GM12878 (cell line): ENCODE data around the gene PLEKHM3. TPM values are rescaled to one million over a fixed set of nuclear protein-coding genes. Genes with fewer than 3 reads are reported as not detected.

ENCODE experiments used
- ATAC-seq: fragments of 200-7000 bp; cut with Tn5 transposase; 3 replicates; pipeline ENCODE4 v1.9.1; 2020; ENCODE audit warnings: mild to moderate bottlenecking, moderate library complexity
- BruUV-seq: library from RNA; stranded (reverse); fragments of 400-500 nt; replicated peaks from 2 replicates; lab custom pipeline; 2021; lab: Mats Ljungman, UMichigan
- CTCF ChIA-PET: fragments of 300-600 bp; sonication (Branson Sonifier 250); formaldehyde crosslinking; extraction: SDS; loops from one replicate; lab custom pipeline; 2021; ENCODE audit warnings: inconsistent platforms; lab: Yijun Ruan, JAX
- POLR2A ChIA-PET: fragments of 350-600 bp; formaldehyde crosslinking; extraction: SDS; loops from one replicate; lab custom pipeline; 2021; ENCODE audit warnings: inconsistent platforms; lab: Charles Lee
- RAD21 ChIA-PET: fragments of 300-600 bp; sonication (Branson Sonifier 250); formaldehyde crosslinking; loops from one replicate; lab custom pipeline; 2023; ENCODE audit warnings: antibody characterized with exemption; ENCODE audit not compliant: unreplicated experiment; lab: Charles Lee
- SMC1A ChIA-PET: fragments of 300-600 bp; sonication (Branson Sonifier 250); formaldehyde crosslinking; loops from one replicate; lab custom pipeline; 2023; ENCODE audit not compliant: unreplicated experiment, uncharacterized antibody; lab: Charles Lee
- DNase-seq: peaks from one replicate; pipeline ENCODE4 v3.0.0-alpha.2; 2011; ENCODE audit warnings: low read depth, low spot score
- FAIRE-seq: peaks from 3 replicates; lab custom pipeline; 2011; peaks lifted over from hg19 to GRCh38; lab: Jason Lieb, UNC
- H2AFZ ChIP-seq: 2 replicates; pipeline ENCODE4 v1.6.0; 2011; ENCODE audit warnings: low read depth, low read length, control low read depth; ENCODE audit not compliant: control insufficient read depth
- H3K27ac ChIP-seq: 2 replicates; pipeline ENCODE4 v1.5.1; 2011; ENCODE audit warnings: control low read depth; ENCODE audit not compliant: control insufficient read depth, insufficient read depth
- H3K27me3 ChIP-seq, 2 experiments: replicated peaks in 1 of 2; 2 replicates each; pipeline versions ENCODE4 v1.6.0 to v1.6.1; 2011; ENCODE audit warnings: low read length in 1 of 2; ENCODE audit not compliant: control insufficient read depth in 2 of 2, insufficient read depth in 2 of 2
- H3K36me3 ChIP-seq, 2 experiments: 2 replicates each; pipeline ENCODE4 v1.5.1; 2011; ENCODE audit warnings: low read length in 1 of 2; ENCODE audit not compliant: control insufficient read depth in 2 of 2, insufficient read depth in 2 of 2
- H3K4me1 ChIP-seq: 2 replicates; pipeline ENCODE4 v1.6.1; 2011; ENCODE audit warnings: mild to moderate bottlenecking, low read length, moderate library complexity, mixed read lengths; ENCODE audit not compliant: control insufficient read depth, insufficient read depth
- H3K4me2 ChIP-seq: 2 replicates; pipeline ENCODE4 v1.6.0; 2011; ENCODE audit warnings: control low read depth; ENCODE audit not compliant: control insufficient read depth, insufficient read depth
- H3K4me3 ChIP-seq: fragments of 200-600 bp; sonication (generic); 2 replicates; pipeline ENCODE4 v1.5.1; 2016
- H3K79me2 ChIP-seq: 2 replicates; pipeline ENCODE4 v1.6.0; 2011; ENCODE audit warnings: low read length; ENCODE audit not compliant: control insufficient read depth, insufficient read depth
- H3K9ac ChIP-seq: 2 replicates; pipeline ENCODE4 v1.8.0; 2011; ENCODE audit warnings: low read length, control low read depth, mixed read lengths; ENCODE audit not compliant: control insufficient read depth, insufficient read depth
- H3K9me3 ChIP-seq: replicated peaks from 3 replicates; pipeline ENCODE4 v1.5.1; 2011; ENCODE audit warnings: mild to moderate bottlenecking, low read length; ENCODE audit not compliant: control insufficient read depth, insufficient read depth
- H4K20me1 ChIP-seq: 2 replicates; pipeline ENCODE4 v1.6.0; 2011; ENCODE audit not compliant: control insufficient read depth, insufficient read depth
- ASH2L ChIP-seq: fragments of 300-600, 200-600 bp; sonication (generic); IDR thresholded peaks from 2 replicates; pipeline ENCODE4 v1.6.1; 2017; ENCODE audit warnings: low read depth, mild to moderate bottlenecking, borderline replicate concordance
- CBX3 ChIP-seq: fragments of 200-600 bp; sonication (generic); IDR thresholded peaks from 2 replicates; pipeline ENCODE4 v1.6.1; 2016; ENCODE audit warnings: low read depth, borderline replicate concordance
- IKZF1 ChIP-seq: fragments of 450-650 bp; conservative IDR thresholded peaks from 2 replicates; pipeline ENCODE4 v1.6.1; 2017; ENCODE audit warnings: antibody characterized with exemption, mild to moderate bottlenecking
- IRF4 ChIP-seq: IDR thresholded peaks from 2 replicates; pipeline ENCODE4 v1.6.1; 2011; ENCODE audit warnings: low read depth, low read length
- KLF5 ChIP-seq: fragments of 450-650 bp; IDR thresholded peaks from 2 replicates; pipeline ENCODE4 v1.6.1; 2014; ENCODE audit warnings: mild to moderate bottlenecking; ENCODE audit not compliant: partially characterized antibody
- MEF2B ChIP-seq: fragments of 450-650 bp; IDR thresholded peaks from 2 replicates; pipeline ENCODE4 v1.6.1; 2018; ENCODE audit warnings: mild to moderate bottlenecking, moderate library complexity; ENCODE audit not compliant: partially characterized antibody, poor library complexity, severe bottlenecking
- PKNOX1 ChIP-seq: fragments of 450-650 bp; IDR thresholded peaks from 2 replicates; pipeline ENCODE4 v1.6.1; 2016; ENCODE audit warnings: mild to moderate bottlenecking
- PRDM15 ChIP-seq: fragments of 450-650 bp; formaldehyde crosslinking; IDR thresholded peaks from 2 replicates; pipeline ENCODE4 v1.4.0; 2020; ENCODE audit warnings: mild to moderate bottlenecking, moderate library complexity
- RAD51 ChIP-seq: fragments of 450-650 bp; IDR thresholded peaks from 2 replicates; pipeline ENCODE4 v1.6.1; 2016; ENCODE audit warnings: moderate library complexity, mild to moderate bottlenecking, inconsistent platforms
- RFX5 ChIP-seq: IDR thresholded peaks from 2 replicates; pipeline ENCODE4 v1.6.1; 2011; ENCODE audit warnings: low read depth, low read length, improper control_type of control experiment
- YY1 ChIP-seq: IDR thresholded peaks from 2 replicates; pipeline ENCODE4 v1.6.1; 2011; ENCODE audit warnings: low read depth, mild to moderate bottlenecking, low read length
- ZNF274 ChIP-seq: IDR thresholded peaks from one replicate; pipeline ENCODE4 v1.8.0; 2011; ENCODE audit not compliant: insufficient read length, insufficient read depth
- WGBS: methylation state at CpG from one replicate; pipeline ENCODE4 v1.1.6; 2016; ENCODE audit warnings: low lambda C conversion rate; ENCODE audit not compliant: insufficient replicate concordance, insufficient coverage; ENCODE audit errors: missing lambda C conversion rate; 5-methylcytosine and 5-hydroxymethylcytosine counted together
- in situ Hi-C: fragments of 300-500 bp; cut with MboI; formaldehyde crosslinking; loops from 9 replicates; pipeline ENCODE4 v1.14.3; 2018; ENCODE audit warnings: mixed read lengths
- intact Hi-C: fragments of 100-400 bp; cut with micrococcal nuclease; formaldehyde crosslinking; loops from one replicate; pipeline ENCODE4 v1.14.2; 2022; ENCODE audit not compliant: unreplicated experiment
- polyA plus RNA-seq, 11 experiments: library from polyadenylated mRNA; depleted of rRNA in 4 of 11; unstranded in 6 of 11; stranded (reverse) in 5 of 11; fragments of >200 nt; fragmentation: Nextera tagmentation in 4 of 11; fragmentation: Illumina TruSeq in 1 of 11; extraction: Ambion mirVana in 4 of 11; extraction: Trizol in 1 of 11; gene quantifications; 1 replicate in 1 of 11; 2 replicates in 10 of 11; pipeline versions ENCODE4 v1.2.1 to v1.2.3, GENCODE V29; 2011 to 2016; ENCODE audit warnings: inconsistent platforms in 2 of 11, missing spikeins in 2 of 11, low read depth in 1 of 11
- total RNA-seq, 4 experiments: library from RNA; depleted of rRNA in 3 of 4; stranded (reverse); fragments of >200 nt in 3 of 4; fragmentation: Illumina TruSeq in 1 of 4; extraction: Trizol in 1 of 4; gene quantifications; 2 replicates each; pipeline versions ENCODE4 v1.2.1 to v1.2.3, GENCODE V29; 2013 to 2021
- TF ChIP-seq, protein P1 (sequence below): fragments of 150-350 bp; IDR thresholded peaks from 2 replicates; pipeline ENCODE4 v1.6.1; 2016; ENCODE audit warnings: low read depth, low read length

Gene PLEKHM3
- total and polyA plus RNA-seq, 10 of the 15 experiments (the other 5 are each of a cell fraction or from before 2014, with no cell fraction given): 1.4 to 5.6 (median 3.0) TPM

DNA sequence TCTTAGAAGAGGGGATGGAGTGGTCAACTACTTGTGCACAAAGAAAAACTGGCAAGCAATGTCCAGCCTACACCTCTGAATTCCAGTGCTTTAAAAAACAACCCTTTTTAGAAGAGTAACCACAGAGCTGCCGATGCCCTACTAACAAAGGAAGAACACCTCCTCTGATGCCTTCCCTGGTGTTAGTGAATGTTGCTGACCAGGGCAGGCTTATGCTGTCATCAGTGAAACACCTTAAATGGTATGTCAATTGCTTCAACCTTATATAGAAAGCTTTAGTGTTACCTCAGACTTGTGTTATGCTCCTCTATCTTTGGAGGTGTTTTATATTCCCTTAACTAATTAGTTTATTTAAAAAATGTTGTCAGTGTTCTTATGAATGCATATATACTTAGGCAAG, 175.9 kb downstream of the PLEKHM3 start:
- Histone ChIP-seq H3K79me2 (no peaks in the 10 kb centered on the region), H3K27ac (no peak overlapping the region), H3K4me2 (no peak overlapping the region), H2AFZ (no peak overlapping the region), H3K27me3 (no peaks in the 10 kb centered on the region), H3K4me1 (no peaks in the 10 kb centered on the region), H3K4me3 (no peak overlapping the region), H3K9ac (no peak overlapping the region), H4K20me1 (no peaks in the 10 kb centered on the region)
- in situ Hi-C loops: no loop called here
- no TSS peak for BruUV-seq
- POLR2A ChIA-PET: no interaction called here
- SMC1A ChIA-PET: no interaction called here
- no peak for FAIRE-seq
- RAD21 ChIA-PET: no interaction called here
- 94% methylated on average over 1 of the region's 1 CpG for WGBS
- TF ChIP-seq PKNOX1: no peak
- TF ChIP-seq MEF2B: no peak
- TF ChIP-seq YY1: no peak
- no peak for TF ChIP-seq PRDM15 (CRISPR knock-in tag)
- TF ChIP-seq KLF5: no peak
- TF ChIP-seq ZNF274: no peak
- TF ChIP-seq, protein P1, sequence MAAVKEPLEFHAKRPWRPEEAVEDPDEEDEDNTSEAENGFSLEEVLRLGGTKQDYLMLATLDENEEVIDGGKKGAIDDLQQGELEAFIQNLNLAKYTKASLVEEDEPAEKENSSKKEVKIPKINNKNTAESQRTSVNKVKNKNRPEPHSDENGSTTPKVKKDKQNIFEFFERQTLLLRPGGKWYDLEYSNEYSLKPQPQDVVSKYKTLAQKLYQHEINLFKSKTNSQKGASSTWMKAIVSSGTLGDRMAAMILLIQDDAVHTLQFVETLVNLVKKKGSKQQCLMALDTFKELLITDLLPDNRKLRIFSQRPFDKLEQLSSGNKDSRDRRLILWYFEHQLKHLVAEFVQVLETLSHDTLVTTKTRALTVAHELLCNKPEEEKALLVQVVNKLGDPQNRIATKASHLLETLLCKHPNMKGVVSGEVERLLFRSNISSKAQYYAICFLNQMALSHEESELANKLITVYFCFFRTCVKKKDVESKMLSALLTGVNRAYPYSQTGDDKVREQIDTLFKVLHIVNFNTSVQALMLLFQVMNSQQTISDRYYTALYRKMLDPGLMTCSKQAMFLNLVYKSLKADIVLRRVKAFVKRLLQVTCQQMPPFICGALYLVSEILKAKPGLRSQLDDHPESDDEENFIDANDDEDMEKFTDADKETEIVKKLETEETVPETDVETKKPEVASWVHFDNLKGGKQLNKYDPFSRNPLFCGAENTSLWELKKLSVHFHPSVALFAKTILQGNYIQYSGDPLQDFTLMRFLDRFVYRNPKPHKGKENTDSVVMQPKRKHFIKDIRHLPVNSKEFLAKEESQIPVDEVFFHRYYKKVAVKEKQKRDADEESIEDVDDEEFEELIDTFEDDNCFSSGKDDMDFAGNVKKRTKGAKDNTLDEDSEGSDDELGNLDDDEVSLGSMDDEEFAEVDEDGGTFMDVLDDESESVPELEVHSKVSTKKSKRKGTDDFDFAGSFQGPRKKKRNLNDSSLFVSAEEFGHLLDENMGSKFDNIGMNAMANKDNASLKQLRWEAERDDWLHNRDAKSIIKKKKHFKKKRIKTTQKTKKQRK: no peak
- TF ChIP-seq IRF4: no peak
- TF ChIP-seq RFX5: no peak
- no peak for TF ChIP-seq ASH2L
- TF ChIP-seq RAD51: no peak
- TF ChIP-seq CBX3: no peak
- TF ChIP-seq IKZF1: no peak
- TF ChIP-seq, all 136 proteins: peak for 0
- Histone ChIP-seq H3K9me3 (no peaks in the 10 kb centered on the region), H3K36me3 (no peaks in the 10 kb centered on the region)
- intact Hi-C loops: no loop called here
- DNase-seq: no peak
- no peak for ATAC-seq
- CTCF ChIA-PET: interaction anchor here (0.7 to 1.1 kb wide), 2 partner anchors 83 to 208 kb away, joined by 3 read pairs; no protein-coding TSS in a partner anchor
